NCI-H2227 (cell line): Measurements from ENCODE around the gene KCNC1.

Experiments
- DNase-seq: peaks from one replicate; lab custom pipeline; 2025; ENCODE audit not compliant: unreplicated experiment; lab: John Stamatoyannopoulos, UW

The KCNC1 gene

DNA sequence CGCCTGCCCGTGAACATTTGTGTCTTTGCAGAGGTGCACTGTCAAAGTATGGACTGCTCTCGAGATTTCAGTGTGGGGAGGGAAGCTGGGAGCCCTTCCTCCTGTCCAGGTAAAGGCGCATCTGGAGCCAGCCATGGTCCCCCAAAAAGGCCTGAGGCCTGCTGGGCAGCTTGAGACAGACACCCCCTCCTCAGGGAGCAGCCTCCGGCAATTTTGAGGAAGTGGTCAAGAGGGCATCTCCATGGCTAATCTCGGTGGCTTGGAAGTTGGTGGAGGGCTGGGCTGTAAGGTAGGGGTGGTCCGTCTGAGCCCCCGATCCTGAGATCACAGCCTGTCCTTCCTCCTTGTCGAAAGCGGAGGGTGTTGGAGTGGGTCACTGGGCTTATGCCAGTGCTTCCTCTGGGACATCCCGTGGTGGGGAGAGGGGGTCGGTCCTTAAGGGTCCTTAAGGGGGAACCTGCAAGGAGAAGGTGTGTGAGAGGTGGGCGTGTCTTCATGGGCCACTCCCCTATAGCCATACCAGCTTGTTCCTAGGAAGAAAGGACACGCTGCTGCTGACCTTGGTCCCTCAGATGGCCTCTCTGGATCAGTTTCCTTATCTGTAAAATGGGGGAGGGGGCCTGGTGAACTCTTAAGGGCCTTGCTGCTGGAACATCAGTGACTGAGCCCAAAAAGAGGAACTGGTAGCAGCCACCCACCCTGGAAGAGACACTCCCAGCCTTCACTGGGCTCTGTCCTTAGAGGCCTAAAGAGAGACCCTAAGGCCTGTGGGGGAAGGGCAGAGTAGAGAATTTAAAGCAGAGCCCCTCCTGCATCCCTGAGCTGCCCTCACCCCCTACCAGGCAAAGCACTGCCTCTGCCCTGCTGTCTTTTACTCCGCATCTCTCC is 2.6 kb downstream of the KCNC1 start:
- DNase-seq = no peak

DNA sequence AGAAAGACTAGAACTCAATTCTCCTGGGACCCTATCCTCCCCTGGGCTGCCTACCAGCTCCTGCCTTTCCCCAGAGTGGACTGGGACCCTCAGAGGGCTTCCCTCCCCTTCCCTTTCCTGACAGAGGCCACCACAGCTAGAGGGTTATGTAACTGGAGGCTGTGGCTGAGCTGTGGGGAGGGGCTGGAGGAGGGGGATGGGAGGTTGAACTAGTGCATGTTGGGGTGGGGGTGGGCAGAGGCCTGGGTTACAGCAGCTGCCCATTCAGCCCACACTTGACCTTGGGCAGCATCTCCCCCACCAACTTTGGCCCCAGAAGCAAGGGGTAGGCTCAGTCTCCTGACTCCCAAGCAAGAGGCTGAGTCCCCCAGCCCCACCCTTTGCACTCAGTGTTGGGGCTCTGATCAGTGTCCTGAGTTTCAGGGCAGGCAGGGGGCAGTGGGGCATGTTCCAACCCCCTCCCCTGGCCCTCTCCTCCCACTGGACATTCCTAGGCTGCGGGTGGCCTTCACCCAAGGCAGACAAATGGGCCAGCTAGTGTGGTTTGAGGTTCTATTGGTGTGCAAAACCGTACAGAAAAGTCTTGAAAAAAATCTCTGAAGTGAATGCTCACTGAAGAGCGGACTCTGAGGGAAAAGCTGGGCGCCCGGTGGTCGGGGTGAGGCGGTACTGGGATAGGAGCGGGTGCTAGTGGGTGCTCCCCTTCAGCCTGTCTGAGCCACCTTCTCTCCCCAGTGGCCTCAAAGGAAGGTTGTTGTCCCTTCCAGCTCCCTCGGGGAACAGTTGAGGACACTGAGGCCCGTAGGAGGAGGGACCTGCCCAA is 3.8 kb downstream of the KCNC1 start:
- DNase-seq = no peak

DNA sequence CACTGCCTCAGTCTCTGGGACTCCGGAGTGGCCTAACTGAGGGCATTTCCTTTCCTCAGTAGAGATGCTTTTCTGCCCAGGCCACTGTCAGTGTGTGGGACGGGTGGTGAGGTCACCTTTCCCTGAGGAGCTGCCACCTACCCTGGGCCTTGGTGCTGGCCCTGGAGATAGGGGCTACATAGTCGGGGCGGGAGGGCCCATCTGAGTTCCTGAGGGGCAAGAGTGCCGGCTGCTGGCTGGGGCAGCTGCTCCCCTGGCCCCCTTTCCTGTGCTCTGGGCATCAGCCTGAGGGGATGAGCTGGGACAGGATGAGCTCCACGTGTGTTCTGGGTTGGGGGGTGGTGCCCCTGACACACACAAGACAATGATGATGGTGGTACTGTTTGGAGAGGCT is 5.4 kb downstream of the KCNC1 start:
- DNase-seq = no peak

DNA sequence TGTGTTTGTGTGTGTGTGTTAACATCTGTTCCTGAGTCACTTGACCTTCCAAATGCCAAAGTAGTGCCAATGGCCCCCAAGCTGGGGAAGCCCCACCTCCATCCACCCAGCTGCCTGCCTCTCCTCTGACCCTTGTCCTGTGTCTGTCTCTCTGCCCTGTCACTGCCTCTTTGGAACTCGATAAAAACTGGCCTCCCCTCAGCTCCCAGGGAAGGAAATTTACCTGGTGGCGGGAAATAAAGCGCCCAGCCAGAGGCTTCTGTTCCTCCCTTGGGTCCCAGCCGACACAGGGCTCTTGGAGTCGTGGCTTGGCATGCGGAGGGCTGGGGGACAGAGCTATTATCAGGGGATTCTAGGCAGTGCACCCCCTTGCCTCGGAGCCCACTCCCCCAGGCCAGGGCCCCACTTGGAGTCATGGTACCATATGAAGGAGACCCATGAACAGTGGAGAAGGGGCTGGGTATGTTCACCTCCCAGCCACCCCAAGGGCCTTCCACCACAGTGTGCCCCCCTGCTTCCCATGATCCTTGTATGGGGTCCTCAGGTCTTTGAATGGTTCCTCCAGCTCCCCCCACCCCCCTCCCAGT is 6.2 kb downstream of the KCNC1 start:
- no peak for DNase-seq

DNA sequence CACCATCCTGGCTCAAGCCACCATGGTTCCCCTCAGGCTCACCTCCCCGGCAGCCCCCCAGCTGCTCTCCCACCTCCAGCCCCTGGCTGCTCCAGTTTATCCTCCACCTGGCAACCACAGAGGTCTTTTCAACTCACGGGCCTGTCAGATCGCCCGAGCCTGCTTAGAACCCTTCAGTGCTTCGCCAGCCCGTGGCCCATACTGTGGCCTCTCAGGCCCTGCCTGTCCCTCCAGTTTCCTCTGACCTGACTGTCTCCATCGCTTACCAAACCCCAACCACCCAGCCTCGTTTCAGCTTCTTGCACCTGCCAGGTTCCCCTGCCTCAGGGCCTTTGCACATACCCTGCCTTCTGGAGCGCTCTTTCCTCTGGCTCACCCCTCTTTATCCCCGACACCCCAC is 6.9 kb downstream of the KCNC1 start:
- DNase-seq = no peak

DNA sequence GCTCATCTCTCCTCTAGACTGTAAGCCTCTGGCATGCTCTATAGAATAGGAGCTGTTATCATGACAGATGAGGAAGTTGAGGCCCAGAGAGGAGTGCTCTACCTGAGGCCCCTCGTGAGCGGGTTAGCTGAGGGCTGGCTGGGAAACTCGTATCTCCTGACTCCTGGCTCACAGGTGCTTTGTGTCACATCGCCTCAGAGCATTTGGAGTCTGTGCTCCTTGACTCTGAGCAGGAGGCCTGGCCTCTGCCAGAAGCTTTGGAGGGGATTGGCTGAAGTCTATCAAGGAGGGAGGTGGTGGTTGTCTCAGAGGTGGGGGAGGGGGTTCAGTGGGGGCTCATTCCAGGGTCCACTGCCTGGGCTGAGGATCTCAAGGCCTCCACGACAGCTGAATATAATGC is 7.4 kb downstream of the KCNC1 start:
- no peak for DNase-seq

DNA sequence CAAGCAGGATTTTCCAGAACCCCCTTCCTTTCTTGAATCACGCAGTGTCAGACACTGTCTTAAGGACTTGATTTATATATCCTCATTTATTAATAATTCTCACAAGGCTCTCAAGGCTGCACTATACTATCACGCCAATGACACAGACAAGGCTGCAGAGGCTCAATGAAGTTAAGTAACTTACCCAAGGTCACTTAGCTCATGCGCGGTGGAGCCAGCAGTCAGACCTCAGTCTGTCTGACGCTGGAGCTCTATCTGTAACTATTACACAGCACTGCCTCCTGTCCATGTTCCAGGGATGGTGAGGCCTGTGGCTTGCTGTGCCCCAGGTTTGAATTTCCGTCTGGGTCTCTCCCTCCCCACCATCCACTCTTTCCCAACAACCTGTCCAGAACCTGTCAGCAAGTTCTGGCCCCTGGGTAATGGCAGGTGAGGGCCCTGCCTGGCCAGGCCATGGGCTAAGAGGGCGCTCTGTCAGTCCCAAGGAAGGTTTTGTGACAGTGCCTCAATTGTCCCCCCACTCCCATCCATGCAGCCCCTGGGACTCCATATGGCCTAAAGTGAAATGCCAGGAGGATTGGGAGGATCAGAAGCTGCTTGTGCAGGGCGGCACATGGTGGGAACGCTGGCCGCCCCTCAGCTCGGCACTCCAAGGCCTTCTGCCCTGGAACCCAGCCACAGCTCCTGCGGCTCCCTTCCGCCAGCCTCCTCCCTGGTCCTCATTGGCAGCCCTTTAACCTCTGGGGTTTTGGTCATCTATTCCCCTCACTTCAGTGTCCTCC is 8.6 kb downstream of the KCNC1 start:
- no peak for DNase-seq

DNA sequence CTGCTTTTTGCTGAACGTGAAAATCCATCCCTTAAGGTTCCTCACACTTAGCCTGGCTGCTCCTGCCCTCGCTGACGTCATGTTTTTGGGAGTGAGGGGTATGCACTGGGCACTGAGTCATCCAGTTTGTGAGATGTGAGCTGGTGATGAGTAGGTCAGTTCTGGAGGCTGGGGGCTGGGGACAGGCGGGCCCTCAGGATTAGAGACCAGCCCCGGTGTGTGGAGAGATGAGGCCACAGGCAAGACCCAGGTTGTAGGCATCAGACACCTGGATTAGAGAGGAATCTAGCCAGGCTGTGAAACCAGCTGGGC is 9.2 kb downstream of the KCNC1 start:
- no peak for DNase-seq

DNA sequence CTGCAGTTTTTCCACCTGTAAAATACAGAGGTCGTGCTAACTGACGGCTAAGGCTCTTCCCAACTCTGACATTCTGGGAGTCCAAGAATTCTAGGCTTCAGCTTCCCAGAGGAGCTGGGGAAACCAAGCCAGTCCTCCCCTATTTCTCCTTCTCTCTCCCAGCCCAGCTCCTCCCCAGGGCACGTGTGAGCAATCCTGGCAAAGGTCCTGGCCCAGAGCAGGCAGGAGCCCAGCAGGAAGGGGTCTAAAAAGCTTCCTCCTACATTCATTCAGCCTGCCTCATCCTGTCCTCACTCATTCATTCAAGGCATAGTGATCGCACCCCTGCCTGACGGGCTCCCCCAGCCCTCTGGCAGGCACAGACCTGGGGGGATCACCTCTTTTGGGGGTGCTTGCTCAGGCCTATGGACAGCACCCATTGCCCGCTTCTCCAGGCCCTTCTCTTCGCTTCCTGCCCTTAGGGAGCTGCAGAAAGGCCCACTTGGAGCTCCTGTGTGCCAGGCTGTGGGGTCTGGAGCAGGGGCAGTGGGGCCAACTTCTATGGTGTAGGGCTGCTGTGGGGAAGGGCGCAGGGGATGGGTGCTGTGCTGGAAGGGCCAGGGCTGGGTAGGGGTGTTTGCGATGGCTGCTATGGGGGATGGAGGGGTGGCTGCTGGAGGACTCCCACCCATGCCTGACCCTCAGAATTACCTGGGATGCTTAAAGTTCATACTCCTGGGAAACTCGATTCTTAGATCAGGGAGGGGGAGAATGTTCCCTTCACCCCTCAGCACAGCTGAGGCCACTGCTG is 9.8 kb downstream of the KCNC1 start:
- DNase-seq = no peak

DNA sequence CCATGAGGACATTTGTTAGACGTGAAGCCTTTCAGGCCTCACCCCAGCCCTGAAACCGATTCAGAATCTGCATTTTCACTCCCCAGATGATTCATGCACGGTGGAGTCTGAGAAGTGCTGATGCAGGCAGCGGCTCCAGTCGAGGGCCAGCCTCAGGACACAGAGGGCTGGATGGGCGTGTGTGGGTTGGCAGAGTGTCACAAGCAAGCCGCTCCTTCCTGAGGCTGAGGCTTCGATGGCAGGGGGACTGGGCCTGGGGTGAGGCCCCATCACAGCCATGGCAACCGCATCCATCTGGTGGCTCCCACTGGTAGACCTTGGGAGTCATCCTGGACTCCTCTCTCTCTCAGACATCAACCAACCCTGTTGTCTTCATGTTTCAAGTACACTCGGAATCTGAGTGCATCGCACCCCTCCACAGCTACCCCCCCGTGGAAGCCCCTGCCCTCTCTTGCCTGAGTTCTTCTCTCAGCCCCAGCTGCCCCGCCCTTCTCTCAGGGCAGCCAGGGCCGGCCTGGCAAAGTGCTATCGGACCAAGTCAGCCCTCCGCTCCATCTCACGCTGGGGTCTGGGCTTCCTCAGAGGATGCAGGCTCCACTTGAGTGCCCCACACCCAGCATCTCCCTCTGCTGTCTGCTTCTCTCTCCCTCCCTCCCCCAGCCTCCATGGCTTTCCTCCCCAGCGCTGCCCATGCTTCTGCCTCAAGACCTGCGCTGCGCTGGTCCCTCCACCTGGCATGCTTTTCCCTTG is 10.6 kb downstream of the KCNC1 start:
- no peak for DNase-seq

DNA sequence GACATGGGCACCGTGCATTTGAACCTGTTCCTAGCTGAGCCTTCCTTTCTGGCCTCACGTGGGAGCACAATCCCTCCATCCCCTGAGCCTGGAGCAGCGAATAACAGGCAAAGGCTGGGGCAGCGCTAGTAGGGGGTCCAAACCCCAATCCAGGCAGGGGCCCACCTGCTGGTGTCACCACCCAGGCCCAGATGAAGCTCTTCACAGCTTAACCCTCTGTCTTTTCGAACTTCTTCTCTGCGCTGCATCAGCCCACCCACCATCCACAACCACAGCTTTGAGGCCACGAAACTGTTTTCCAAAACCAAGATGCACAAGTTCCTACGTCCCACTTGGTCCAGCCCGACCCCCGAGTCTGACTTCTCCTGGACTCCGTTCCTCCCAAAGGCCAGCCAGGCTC is 11.5 kb downstream of the KCNC1 start:
- DNase-seq = no peak

DNA sequence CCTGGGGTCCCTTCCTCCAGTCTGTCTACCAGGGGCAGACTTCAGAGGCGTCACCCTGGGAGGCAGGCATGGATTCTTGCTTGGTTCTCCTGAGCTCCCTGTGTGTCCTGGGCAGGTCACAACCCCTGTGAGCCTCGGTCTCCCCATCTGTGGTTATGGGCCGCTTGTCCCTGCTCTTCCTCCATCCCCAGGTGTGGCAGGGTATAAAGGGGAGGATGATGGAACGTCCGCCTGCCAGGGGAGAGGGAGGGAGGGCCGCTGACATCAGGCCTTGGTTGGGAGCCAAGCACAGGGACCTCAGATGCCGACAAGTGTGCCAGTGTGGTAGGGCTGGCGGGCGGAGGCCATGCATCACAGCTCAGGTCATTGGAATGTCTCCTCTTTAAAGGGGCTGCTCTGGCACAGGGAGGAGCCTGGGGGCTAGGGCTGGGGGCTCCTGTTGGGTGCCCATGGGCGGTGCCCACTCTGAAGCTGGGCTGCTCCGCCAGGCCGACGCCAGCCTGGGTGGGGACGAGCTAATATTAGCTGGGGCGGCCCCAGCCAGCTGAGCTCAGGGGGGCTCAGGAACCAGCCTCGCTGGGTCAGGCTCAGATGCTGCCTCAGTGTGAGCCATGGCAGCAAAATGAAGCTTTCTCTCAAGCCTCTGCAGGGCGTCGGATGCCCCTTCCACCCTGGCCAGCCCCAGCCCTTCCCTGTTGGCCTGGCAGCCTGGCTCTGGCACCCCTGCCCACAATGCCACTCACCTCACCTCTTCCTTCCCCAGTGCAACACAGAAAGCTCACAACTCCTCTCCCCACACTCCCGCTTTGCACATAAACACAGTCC is 12.8 kb downstream of the KCNC1 start:
- DNase-seq = no peak

DNA sequence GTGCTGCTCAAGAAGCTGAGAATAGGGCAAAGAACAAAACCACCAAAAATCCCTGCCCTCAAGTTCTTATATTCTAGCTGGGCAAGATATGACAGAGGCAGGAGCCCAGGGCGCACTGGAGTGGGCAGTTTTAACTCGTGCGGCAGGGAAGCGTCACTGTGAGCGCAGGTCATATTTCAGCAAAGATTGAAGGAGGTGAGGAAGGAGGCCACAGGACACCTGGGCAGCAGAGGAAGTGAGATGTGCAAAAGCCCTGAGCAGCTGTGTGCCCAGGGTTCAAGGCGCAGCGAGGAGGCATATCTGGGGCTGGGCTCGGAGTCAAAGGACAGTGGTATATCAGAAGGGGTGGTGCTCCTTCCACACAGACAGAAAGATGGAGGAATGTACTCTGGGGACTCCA is 13.5 kb downstream of the KCNC1 start:
- DNase-seq = no peak

DNA sequence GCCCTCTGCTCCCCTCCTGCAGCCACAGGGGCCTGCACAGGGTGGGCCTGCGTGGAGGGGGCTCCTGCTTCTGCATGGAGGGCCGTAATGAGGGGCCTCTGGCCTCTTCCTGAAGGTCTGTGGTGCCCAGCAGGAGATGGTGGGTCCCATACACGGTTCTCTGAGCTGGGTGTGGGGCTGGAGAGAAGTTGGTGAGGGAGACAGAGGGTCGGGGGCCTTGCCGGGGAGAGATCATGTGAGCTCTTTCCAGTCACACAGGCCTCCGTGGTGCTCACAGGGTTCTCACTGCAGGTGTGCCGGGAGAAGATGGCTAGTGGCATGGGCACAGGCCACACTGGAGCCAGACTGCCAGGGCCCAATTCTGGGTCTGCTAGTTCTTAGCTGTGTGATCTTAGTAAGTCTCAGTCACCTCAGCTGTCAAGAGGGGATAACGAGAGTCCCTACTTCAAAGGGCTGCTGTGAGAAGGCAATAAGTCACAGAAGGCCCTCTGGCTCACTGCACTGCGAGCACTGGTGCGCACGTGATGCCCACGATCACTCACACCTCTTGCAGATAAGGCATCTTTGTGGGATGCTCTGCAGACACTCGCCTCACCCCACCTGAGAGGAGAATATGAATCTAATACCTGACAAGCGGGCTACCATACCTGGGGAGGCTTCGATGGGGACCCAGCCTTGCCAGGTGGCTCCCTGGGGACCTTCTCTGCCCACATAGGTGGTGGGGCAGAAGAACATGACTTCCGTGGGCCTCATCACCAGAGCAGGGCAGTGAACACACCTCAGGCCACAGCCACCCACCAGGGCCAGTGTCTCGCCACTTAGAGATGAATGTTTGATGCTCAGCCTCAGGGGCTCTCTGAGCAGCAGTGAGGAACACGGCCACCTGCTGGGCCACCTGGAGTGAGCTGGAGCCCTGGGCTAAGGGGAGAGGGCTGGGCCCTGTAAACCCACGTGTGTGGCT is 14.5 kb downstream of the KCNC1 start:
- no peak for DNase-seq

DNA sequence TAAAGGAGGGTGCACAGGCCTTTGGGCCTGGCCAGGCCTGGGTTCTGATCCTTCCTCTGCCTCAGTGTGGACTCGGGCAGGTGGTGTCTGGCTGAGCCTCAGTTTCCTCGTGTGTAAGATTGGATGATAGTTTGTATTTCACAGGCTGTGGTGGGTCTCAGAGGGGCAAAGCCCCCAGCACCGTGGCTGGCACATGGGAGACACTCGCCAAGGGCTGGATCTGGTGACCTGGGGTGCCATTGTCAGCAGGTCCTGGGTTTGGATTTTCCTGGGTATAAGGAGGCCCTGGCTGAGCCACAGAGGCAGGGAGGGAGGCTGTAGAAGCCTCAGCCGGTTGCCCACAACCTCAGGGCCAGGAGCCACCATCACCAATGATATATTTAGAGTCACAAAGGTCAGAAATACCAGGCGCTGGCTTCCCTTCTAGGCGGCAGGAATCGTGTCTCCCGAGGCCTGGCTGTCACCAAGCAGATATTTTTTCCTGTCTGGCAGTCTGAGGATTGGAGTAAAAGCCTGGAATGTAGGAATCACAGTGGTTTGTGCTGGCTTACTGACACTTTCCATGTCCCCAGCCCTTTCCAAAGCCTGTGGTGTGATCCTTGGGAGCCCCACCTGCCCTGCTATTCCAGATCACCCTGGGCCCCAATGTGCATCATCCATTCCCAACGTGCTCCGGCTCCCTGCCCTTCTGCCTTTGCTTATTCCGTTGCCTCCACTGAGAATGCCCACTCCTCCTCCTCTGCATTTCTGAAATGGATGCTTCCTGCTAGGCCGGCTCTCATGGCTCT is 15.6 kb downstream of the KCNC1 start:
- no peak for DNase-seq

DNA sequence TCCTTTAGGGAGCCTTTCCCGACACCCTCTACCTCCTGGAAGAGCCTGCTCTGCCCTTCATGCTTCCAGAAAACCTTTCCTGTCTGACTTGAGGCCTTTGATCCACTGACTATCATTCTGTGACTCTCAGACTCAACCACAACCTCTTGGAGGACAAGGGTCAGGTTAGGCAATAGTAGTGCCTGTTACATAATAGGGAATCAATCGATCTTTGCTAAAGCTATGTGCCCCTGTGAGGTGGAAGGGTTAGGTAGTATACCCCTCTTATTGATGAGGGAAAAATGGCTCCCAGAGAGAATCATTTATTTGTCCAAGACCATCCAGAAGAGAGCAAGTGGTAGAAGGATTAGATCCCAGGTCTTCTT is 16.2 kb downstream of the KCNC1 start:
- no peak for DNase-seq

DNA sequence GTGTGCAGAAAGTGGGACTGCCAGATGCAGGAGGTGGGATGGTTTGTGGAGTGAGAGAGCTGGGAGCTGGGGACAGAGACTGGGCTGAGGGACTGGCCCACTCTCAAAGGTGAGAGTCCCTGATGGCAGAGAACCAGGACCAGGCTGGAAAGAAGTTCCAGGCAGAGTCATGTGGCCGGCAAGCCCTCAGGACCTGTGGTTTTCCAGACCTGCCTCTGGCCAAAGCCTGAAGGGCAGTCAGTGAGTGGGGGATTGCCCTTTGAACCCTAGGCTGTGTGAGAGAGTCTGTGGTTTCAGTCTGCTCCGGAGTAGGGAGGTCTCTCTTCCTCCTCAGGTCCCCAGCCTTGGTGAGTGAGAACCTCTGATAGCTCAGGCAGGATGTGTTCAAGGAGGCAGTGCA is 17.0 kb downstream of the KCNC1 start:
- DNase-seq = no peak
